Dedifferentiated amniotic fluid mesenchymal stem cell (primary cell): ENCODE data around the gene ABI1.
"Not testable (repeated sequence)": the region's sequence is repeated elsewhere in the genome, so short reads cannot be mapped to it uniquely, and the experiment has no call there.

Experiments used
- DNase-seq: peaks from one replicate; pipeline ENCODE4 v3.0.0-alpha.2; 2016; ENCODE audit errors: extremely low spot score

The ABI1 gene

DNA sequence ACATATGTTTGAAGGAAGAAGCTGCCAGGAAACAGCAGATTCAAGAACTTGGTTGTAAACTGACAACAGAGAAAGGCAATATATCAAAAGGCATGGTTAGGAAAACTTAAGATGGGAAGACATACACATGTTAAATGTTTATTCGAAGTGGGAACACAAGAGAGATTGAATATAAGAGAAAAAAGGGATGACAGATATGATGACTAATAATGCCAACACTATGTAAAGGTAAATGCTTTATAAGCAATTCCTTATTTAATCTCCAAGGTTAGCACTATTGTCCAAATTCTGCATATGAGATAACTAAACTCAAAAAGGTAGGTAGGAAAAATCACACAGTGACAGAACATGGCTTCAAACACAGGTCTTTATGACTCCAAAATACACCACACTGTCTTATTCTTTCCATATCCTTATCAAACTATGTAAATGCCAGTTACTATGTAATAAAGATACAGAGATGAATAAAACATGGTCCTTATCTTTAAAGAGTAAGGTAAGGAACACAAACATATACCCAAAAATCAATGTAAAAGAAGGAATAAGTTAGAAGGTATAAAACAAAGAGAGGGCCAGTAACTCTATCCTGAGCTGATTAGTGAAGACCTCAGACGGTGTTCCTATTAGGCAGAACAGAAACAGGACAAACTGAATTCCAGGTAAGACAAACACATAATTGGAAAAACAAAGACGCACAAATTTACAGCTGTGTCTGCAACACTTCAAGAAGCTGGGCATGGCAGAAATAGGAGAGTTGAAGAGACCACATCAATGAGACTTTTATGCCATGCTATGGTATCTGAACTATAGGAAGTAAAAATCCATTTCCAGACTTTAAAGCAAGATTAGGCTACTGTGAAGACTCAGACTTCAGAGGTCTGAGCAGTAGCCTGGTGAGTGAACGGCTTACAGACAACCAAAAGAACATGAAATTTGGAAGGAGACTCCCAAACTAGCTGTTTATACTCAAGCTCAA, 56.1 kb downstream of the ABI1 start:
- no peak for DNase-seq

GRCh38 chr10:26803849-26804248, 56.9 kb downstream of the ABI1 start:
- DNase-seq: no peak

- DNase-seq: no peak
Observed at GRCh38 chr10:26802527-26802926, 58.2 kb downstream of the ABI1 start.

DNA sequence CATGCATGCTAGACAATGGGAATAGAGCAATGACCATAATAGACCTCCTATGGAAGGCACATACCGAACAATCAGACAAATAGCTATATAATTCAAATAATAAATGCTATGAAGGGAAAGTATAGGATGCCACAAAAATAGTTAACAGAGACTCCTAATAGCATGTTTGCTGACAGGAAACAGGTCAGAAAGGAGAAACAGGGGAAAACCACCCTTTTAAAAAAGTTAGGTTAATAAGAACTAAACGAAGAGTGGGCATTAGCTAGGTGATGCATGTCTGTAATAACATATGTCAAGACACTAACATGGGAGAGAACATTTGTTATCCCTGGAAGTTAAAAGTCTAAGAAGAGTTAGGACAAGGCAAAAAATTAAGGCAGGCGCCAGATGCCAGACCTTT, 58.9 kb downstream of the ABI1 start:
- DNase-seq: no peak

GRCh38 chr10:26801274-26801673, 59.5 kb downstream of the ABI1 start:
- DNase-seq: no peak

- no peak for DNase-seq
Observed at GRCh38 chr10:26800468-26800867, 60.3 kb downstream of the ABI1 start.

GRCh38 chr10:26799342-26799741, 61.4 kb downstream of the ABI1 start:
- no peak for DNase-seq

GRCh38 chr10:26798298-26798697, 62.5 kb downstream of the ABI1 start:
- DNase-seq: no peak

DNA sequence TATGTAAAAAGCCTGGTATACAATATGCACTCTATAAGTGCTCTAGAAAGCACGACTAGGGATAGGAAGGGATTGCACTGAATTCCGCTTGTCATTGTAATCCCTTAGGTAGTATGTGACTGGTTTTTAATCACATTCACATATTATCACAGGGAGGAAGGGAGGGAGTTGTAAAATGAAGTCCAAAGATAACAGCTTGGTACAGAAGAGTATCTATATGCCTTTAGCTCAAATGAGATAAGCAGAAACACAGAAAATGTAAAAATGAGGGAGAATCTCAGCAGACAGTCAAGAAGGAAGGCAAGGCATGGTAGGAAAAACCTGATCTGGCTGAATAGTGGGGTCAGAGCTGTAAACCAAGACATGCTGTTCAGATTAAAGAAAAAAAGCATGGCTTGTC, 63.4 kb downstream of the ABI1 start:
- no peak for DNase-seq

- no peak for DNase-seq
Observed at GRCh38 chr10:26792758-26793495, 67.8 kb downstream of the ABI1 start.

DNA sequence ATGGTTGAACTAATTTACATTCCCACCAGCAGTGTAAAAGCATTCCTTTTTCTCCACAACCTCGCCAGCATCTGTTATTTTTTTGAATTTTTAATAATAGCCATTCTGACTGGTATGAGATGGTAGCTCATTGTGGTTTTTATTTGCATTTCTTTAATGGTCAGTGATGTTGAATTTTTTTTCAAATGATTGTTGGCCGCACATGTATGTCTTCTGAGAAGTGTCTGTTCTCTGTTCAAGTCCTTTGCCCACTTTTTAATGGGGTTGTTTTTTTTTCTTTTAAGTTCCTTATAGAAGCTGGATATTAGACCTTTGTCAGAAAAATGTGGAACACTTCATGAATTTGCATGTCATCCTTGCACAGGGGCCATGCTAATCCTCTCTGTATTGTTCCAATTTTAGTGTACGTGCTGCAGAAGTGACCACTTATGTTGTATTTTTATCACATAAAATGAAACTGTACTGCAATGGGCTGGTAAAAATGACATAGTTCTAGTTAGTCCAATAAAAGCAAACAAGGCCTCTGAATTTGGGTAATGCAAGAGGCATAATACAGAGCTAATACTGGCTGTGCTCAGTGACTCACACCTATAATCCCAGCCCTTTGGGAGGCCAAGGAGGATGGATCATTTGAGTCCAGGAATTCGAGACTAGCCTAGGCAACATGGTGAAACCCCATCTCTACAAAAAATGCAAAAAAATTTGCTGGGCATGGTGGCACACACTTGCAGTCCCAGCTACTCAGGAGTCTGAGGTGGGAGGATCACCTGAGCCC, 70.3 kb downstream of the ABI1 start:
- DNase-seq: peak; percentile 19

- not testable (repeated sequence) for DNase-seq
Observed at GRCh38 chr10:26789779-26790178, 71.0 kb downstream of the ABI1 start.

DNA sequence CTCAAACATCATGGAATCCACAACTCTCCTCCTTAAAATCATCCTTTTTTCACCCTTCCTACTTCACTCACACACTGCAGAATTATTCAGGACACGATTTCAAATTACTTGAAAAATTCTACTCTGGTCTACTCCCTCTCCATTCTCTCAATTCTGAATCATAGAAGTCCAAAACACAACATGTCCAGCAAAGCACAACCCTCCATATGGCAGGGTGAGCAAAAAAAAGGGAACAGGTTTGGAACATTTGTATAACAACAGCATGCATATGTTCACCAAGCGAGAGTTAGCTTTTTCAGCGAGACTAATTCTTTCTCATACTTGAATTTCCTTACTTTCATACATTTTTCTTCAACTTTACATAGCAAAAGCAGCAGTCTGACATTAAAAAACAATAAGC, 73.4 kb downstream of the ABI1 start:
- DNase-seq: no peak

- no peak for DNase-seq
Observed at GRCh38 chr10:26781797-26782196, 79.0 kb downstream of the ABI1 start.

GRCh38 chr10:26780793-26781601, 79.8 kb downstream of the ABI1 start:
- peak; percentile 80 for DNase-seq

GRCh38 chr10:26780106-26780792, 80.5 kb downstream of the ABI1 start:
- no peak for DNase-seq

GRCh38 chr10:26779176-26779860, 81.4 kb downstream of the ABI1 start:
- no peak for DNase-seq

DNA sequence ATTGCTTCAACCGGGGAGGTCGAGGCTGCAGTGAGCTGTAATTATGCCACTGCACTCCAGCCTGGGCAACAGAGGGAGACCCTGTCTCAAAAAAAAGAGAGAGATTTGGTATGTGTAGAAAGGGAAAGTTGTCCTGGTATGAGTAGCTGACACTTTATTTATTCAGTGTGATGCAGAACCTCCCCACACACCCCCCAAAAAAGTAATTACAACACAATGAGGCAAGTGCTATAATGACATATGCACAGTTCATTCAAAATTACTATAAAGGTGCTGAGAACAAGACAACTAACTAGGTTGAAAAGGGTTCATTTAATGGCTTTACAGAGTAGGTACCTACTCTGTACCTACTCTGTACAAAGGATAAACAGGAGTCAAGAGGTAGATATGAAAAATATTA, 83.1 kb downstream of the ABI1 start:
- DNase-seq: no peak

DNA sequence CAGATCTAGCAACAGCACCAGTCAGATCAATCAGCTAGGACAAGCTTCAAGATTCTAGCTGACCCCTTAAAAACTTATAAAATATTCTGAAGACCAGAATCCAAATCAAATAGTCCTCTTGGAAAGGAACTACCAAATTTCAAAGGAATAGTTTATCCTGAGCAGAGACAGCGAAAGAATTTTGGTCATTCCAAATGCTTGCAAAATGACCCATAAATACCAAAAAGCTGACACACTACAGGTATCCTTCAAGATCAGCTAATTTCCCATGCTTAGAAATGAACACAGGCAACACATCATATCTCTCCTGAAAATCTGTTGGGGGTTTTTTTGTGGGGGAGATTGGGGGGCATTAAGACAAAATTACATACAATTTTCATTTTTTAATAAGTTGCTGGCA, 84.5 kb downstream of the ABI1 start:
- no peak for DNase-seq

- no peak for DNase-seq
Observed at GRCh38 chr10:26773633-26774032, 87.1 kb downstream of the ABI1 start.
